HG02973 (cell line): ENCODE measurements around the gene TBC1D22A.
"Not testable (repeated sequence)": the region's sequence is repeated elsewhere in the genome, so short reads cannot be mapped to it uniquely, and the experiment has no call there.

ENCODE experiments used
- ATAC-seq: cut with Tn5 transposase; IDR thresholded peaks from one replicate; pipeline ENCODE4 v1.9.1; 2021; ENCODE audit warnings: moderate library complexity; ENCODE audit not compliant: unreplicated experiment

TBC1D22A gene

GRCh38 chr22:47157486-47158270 lies 395.2 kb downstream of the TBC1D22A start:
- no peak for ATAC-seq

- ATAC-seq, result no peak
Observed at GRCh38 chr22:47158457-47158856, 396.0 kb downstream of the TBC1D22A start.

- ATAC-seq, result no peak
Observed at GRCh38 chr22:47159592-47159991, 397.1 kb downstream of the TBC1D22A start.

- no peak for ATAC-seq
Observed at GRCh38 chr22:47160141-47160541, 397.7 kb downstream of the TBC1D22A start.

- no peak for ATAC-seq
Observed at GRCh38 chr22:47160781-47161520, 398.5 kb downstream of the TBC1D22A start.

GRCh38 chr22:47161631-47162030 lies 399.2 kb downstream of the TBC1D22A start:
- ATAC-seq, result no peak

- no peak for ATAC-seq
Observed at GRCh38 chr22:47162865-47163264, 400.4 kb downstream of the TBC1D22A start.

GRCh38 chr22:47163481-47163855 lies 401.0 kb downstream of the TBC1D22A start:
- no peak for ATAC-seq

GRCh38 chr22:47163856-47164513 lies 401.5 kb downstream of the TBC1D22A start:
- ATAC-seq, result no peak

- no peak for ATAC-seq
Observed at GRCh38 chr22:47164514-47165337, 402.3 kb downstream of the TBC1D22A start.

- no peak for ATAC-seq
Observed at GRCh38 chr22:47165338-47166032, 403.0 kb downstream of the TBC1D22A start.

GRCh38 chr22:47166033-47166404 lies 403.6 kb downstream of the TBC1D22A start:
- ATAC-seq, result no peak

- ATAC-seq, result no peak
Observed at GRCh38 chr22:47166446-47167016, 404.1 kb downstream of the TBC1D22A start.

GRCh38 chr22:47167056-47167455 lies 404.6 kb downstream of the TBC1D22A start:
- ATAC-seq, result no peak

- not testable (repeated sequence) for ATAC-seq
Observed at GRCh38 chr22:47167921-47168320, 405.5 kb downstream of the TBC1D22A start.

GRCh38 chr22:47168441-47168840 lies 406.0 kb downstream of the TBC1D22A start:
- ATAC-seq, result no peak

GRCh38 chr22:47168900-47169800 lies 406.7 kb downstream of the TBC1D22A start:
- ATAC-seq, result no peak

GRCh38 chr22:47169801-47170140 lies 407.3 kb downstream of the TBC1D22A start:
- no peak for ATAC-seq
